NCI-H748 (cell line): Measurements from ENCODE around the gene PIGR.

Source experiments
- DNase-seq: peaks from one replicate; lab custom pipeline; 2025; ENCODE audit not compliant: unreplicated experiment; lab: John Stamatoyannopoulos, UW

Gene PIGR

DNA sequence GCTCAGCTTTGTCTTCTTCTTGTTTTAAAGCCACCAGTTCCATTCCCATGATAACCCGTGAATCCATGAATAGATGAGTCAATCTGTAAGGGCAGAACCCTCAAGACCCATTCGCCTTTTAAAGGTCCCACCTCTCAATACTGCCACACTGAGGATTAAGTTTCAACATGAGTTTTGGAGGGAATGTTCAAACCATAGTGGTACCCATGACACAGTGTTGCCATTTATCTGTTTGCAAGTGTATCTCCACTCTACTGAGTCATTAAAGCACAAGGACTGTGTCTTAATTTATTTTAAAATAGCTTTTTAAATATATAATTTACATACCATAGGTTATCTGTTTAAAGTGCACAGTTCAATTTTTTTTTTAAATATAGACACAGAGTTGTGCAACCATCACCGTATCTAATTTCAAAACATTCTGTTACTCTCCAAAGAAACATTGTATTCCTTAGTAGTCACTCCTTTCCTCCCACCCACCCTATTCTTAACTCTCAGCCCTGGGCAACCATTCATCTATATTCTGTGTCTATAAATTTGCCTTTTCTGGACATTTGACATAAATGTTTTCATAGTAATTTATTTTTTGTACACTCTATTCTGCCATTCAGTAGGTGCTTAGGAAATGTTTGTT lies 53.8 kb downstream of the PIGR start:
- no peak for DNase-seq

DNA sequence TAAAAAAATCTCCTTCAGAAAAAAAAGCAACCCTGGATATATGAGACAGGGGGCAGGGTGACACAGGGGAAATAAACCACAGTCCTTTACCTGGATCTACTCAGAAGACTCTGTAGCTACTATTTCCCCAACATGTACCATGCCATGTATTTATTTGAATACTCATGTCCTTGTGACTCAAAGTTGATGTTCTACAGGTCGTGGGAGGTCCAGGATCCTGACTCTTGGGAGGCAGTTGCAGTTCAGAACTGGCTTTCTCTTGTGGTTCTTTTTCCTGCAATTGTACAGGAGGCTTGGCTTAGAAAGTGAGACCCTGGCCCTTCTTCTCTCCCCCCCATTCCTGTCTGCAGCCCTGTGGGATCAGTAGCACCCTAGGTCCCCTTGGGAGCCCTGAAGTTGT lies 54.9 kb downstream of the PIGR start:
- no peak for DNase-seq

DNA sequence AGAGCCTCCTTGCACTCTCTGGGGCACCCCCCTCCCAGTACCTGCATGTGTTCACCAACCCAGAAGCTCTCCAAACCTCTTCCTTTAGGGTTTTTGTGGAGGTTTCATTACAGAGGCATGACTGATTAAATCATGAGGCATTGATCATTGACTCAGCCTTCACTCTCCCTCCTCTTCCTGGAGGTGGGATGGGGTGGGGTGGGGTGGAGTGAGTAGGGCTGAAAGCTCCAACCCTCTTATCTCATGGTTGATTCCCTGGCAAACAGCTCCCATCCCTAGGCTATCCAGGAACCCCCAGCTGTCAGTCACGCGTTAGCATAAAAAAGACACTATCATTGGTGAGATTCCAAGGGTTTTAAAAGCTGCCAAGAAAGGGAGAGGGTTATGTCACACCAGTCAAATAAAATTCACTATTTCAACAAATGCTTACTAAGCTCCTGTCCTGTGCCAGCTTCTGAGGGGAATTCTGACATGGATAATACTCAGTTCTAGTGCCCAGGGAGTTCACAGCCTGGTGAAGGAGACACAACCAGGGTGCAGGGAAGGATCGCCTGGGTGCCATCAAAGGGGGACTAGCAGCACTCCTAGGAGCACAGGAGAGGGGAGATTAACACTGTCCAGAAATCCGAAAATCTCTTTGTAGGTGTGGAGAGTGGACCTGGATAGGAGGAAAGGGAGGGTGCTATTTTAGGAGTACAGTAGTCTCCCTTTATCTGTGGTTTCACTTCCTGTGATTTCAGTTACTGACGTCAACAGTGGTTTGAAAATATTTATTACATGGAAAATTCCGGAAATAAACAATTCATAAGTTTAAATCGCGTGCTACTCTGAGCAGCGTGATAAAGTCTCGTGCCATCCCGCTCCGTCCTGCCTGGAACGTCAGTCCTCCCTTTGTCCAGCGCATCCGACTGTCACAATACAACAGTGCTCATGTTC lies 55.9 kb downstream of the PIGR start:
- no peak for DNase-seq

DNA sequence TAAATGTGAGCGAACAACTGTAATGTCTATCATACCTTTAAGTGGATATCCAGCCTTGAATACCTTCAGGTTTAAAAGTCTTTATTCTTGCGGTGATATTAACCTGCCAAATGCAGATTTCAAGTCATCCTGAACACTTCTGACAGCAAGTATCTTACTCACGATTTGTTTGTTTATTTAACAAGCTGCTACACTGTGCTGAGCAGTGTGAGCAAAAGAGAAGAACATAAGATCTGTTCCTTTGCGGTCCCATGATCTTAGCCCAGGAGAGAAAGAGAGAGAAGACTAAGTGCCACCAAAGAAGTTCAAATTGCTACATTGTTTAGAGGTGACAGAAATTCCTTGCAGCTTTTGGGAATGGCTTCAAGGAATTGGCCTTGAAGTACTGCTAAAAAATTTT lies 58.6 kb downstream of the PIGR start:
- DNase-seq: no peak

DNA sequence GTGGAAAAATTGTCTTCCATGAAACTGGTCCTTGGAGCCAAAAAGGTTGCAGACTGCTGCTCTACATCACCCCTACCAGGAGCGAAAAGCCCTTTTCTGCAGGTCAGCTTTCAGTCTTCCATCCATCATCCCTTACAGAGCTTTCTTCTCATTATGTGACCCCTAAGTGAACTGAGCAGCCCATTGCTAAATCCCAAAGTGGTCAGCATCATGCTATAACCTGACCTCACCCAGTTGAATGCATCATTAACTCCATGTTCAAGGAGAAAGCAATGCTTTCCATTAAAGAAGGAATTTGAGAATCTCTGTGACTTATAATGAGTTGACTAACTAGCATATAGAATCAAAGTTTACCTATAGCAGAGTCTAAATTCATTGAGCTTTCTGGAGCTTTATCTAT lies 59.4 kb downstream of the PIGR start:
- DNase-seq: no peak

DNA sequence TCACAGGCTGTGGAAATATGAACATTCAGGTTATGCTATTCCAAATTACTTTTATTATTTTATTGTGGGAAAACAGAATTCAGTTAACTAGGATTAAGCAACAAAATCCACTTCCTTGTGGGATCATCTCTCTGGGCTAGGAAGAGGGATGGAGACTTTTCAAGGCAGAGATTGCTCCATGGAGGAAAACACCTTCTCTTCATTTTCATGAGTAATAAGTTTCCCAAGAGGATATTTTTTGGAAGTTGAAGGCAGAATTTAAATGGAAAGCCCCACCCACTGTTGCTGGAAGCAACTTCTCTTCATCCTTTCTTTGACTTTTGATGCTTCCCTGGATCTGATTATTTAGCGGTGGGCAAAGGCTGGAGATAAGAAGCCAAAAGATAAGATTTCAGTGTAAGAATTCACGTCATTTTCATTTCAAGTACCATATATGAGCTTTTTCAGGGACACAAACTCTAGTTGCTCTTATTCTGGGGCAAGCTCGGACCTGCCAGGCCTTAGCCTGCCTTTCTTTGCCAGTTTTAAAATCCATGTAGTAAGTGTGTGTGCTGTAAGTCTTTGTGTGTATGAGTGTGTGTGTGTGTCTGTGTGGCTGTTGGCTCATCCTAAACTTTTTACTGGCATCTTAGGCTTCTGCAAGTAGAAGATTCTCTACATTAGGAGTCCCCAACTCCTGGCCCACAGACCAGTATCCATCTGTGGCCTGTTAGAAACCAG lies 60.8 kb downstream of the PIGR start:
- no peak for DNase-seq

DNA sequence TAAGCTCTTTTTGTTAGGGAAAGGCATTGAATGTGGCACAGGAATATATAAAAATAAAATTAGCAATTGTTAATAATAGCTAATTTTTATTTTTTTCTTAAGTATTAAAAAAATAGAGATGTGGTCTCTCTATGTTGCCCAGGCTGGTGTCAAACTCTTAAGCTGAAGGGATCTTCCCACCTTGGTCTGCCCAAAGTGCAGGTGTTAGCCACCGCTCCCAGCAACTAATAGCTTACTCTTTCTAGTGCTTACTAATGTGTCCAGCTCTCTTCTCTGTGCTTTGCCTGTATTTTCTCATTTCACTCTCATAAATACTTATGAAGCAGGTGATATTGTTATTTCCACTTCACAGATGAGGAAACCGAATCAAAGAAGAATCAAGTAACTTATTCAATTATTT lies 62.4 kb downstream of the PIGR start:
- DNase-seq: no peak

DNA sequence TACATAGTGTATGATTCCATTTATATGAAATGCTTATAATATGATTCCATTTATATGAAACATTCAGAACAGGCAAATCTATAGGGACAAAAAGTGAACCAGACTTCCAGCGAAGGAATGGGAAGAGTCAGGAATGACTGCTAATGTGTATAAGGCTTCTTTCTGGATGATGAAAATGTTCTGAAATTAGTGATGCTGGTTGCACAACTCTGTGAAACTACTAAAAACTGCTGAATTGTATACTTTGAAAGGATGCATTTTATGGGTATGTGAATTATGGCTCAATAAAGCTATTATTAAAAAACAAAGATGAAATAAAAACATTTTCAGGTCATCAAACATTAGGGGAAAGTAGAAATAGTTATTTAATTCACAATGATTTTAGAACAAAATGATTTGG lies 63.1 kb downstream of the PIGR start:
- DNase-seq: no peak

DNA sequence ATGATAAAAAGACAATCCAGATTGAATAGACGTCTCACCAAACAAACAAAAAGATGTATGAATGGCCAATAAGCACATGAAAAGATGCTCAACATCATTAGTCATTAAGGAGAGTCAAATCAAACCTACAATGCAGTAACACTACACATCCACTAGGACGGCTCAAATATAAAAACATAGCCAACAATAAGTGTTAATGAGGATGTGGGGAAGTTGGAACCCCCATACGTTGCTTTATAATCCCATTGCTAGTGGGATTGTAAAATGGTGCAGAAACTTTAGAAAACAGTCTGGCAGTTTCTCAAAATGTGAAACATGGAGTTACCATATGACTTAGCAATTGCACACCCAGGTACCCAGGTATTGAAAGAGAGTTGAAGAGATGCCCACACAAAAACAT lies 63.7 kb downstream of the PIGR start:
- DNase-seq: no peak

DNA sequence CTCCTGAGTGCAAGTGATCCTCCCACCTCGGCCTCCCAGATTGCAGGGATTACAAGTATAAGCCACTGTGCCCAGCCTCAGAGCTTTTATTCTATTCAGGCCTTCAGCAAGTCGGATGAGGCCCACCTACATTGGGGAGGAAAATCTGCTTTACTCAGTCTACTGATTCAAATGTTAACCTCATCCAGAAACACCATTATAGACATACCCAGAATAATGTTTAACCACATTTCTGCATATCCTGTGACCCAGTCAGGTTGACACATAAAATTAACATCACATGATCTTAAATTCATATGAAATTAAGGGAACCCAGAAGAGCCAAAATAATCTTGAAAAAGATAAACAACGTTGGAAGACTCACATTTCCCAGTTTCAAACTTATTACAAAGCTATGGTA lies 66.0 kb downstream of the PIGR start:
- DNase-seq: no peak
